ENCODE results near the gene PADI1.

DNA sequence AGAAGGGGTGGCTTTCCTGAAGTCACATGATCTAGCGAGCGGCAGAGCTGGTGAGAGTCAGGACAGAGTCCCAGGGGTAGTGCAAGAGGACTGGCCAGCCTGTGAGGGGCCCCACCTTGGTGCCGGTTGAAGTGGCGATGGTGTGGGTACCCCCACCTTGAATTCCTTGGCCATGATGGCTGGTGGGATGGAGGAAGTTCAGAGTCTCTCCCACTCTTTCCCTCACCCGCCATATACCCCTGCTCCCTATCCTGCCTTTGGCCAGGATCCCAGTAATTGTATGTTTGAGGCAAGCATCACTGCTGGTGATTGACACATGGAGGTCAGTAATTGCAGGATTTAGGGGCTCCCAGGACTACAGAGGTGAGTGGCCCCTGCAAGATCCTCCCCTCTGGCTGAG, 55.8 kb downstream of the PADI1 start:
- TF ChIP-seq, protein P1, sequence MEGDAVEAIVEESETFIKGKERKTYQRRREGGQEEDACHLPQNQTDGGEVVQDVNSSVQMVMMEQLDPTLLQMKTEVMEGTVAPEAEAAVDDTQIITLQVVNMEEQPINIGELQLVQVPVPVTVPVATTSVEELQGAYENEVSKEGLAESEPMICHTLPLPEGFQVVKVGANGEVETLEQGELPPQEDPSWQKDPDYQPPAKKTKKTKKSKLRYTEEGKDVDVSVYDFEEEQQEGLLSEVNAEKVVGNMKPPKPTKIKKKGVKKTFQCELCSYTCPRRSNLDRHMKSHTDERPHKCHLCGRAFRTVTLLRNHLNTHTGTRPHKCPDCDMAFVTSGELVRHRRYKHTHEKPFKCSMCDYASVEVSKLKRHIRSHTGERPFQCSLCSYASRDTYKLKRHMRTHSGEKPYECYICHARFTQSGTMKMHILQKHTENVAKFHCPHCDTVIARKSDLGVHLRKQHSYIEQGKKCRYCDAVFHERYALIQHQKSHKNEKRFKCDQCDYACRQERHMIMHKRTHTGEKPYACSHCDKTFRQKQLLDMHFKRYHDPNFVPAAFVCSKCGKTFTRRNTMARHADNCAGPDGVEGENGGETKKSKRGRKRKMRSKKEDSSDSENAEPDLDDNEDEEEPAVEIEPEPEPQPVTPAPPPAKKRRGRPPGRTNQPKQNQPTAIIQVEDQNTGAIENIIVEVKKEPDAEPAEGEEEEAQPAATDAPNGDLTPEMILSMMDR (IDR thresholded peaks at IDR 0.05) = no peak
- TF ChIP-seq POLR2A (IDR thresholded peaks at IDR 0.05) = no peak
